Left lobe of liver (tissue), 2 donors: Measurements from ENCODE around the gene ERFL. TPM values are rescaled to one million over a fixed set of nuclear protein-coding genes. Genes with fewer than 3 reads are reported as not detected.
A peak's percentile ranks its signal among the peaks of the same experiment; 100 is the strongest.

ENCODE experiments used
- ATAC-seq: fragments of 200-7000 bp; cut with Tn5 transposase; one replicate; pipeline ENCODE4 v1.9.1; 2020; ENCODE audit warnings: mild to moderate bottlenecking, moderate library complexity
- DNase-seq: peaks from one replicate; pipeline ENCODE4 v3.0.0-alpha.2; 2020; ENCODE audit warnings: low spot score
- total RNA-seq: library from RNA; stranded (reverse); gene quantifications from one replicate; pipeline ENCODE4 v1.2.1, GENCODE V29; 2021
- donor health status: DM: no; HTN: no; CAD: no; lungs with moderate emphysema.
- donor health status: DM: no; HTN: yes; CAD: no.

The ERFL gene
- total RNA-seq = not detected

- DNase-seq (no peak), ATAC-seq (peak; percentile 12)
Measured at GRCh38 chr19:41928221-41928683, at the start of gene ERFL. TSS of gene ERFL (minus strand) at chr19:41928449. CDS start at chr19:41912919, 15,530 bp downstream.

DNA sequence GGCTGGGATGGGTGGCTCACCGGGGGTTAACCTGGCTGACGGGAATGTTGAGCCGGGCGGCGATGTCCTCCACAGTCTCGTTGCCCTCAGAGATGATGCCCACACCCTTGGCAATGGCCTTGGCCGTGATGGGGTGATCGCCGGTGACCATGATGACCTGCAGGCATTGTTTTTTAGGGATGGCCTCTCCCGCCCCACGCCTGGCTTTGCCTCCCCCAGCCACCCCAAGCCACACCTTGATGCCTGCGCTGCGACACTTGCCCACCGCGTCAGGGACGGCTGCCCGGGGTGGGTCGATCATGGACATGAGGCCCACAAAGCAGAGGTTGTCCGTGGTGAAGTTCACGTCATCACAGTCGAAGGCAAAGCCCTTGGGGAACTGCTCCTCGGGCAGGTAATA lies 49.7 kb upstream of the ERFL start:
- ATAC-seq = no peak
- no peak for DNase-seq

DNA sequence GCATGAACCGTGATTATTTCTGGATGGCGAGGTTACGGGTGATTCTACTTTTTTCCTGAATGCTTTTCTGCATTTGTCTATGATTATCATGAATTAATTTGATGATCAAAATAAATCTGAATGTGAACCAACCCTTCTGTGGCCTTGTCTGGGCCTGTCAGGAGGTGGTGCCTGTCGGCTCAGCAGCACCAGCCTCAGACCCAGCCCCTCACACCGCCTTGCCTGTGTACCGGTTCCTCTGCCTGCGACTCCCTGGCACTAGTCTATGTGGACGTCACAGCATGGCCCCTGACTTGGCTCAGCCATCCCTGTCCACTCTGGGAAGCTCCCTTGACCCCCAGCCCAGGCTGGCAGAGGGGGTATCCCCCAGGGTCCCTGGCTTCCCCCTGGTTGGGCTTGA lies 46.4 kb upstream of the ERFL start:
- ATAC-seq (no peak), DNase-seq (no peak)

DNA sequence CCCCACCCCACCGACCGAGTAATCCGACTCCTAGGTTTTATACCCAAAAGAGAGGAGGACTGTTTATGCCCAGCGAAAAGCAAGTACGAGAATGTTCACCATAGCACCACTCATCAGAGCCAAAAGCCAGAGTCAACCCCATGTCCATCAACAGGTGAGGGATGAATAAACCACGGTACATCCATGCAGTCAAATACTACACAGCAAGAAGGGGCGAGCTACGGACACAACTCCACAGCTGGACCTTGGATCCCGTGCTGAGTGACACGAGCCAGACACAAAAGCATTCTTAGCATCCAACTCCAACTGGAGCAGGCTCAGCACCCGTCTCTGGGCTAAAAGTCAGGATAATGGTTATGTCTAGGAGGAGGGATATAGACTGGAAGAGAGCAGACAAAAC lies 43.1 kb upstream of the ERFL start:
- no peak for DNase-seq
- ATAC-seq = no peak

DNA sequence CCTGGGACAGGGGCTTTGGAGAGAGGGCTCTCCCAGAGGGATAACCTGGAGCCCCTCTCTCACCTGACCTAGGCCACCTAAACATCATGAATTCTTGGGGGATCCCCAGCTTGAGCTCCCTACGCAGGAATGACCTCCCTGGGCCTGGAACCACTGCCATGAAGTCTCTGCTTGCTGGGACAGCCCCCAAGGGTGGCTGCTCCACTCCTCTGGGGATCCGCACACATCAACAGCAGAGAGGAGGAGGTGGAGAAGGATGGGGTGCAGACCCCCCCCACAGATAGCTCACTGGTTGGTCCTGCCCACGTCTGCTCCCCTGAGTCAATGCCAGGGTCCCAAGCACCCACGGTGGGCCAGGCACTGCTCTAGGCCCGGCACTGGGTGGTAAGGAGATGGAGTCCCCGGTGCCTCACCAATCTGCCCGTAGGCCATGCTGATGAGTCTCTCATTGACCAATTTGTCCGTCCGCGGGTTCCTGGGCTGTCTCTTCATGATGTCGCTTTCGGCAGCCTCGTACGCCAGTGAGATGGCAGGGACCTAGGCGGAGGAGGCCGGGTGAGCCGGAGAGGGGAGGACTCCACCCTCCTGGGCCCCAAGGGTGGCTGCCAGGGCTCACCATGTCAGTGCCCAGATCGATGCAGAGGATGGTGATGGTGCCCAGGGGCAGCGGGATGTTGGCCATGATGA lies 41.7 kb upstream of the ERFL start:
- DNase-seq = no peak
- no peak for ATAC-seq

DNA sequence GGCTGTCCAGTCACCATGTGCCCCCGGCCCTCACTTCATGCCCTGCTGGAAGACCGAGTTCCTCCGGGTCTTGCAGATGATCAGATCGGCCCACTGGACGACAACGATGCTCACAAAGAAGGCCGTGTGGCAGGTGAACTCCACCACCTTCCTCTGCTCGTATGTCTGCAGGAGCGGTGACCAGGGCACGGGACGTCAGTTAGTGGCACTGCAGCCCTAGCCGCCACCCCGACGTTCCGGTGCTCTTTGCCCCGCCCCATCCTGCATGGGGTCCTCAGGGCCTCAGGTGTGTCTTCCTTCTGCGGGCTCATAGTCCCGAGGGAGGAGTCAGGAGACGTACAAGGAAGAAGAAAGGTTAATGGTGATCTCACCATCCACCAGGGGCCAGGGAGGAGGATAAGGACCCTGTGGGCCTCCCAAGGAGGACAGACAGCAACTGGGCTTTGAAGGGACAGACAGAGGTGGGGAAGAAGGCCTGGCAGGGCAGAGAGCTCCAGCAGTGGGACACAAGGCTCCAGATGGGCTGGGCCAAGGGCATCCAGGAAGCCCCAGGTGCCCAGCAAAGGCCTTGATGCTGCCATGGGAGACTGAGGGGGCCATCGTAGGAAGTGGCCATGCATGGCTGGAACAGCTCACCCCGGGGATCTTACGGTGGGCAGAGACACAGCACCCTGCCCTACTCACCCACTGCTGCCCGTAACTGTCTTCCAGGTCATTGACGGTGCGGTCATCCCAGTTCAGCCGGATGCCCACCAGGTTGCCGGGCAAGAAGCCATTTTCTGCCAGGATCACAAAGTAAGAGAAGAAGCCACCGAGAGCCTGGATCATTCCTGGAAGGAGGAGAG lies 40.7 kb upstream of the ERFL start:
- ATAC-seq = no peak
- DNase-seq = no peak

GRCh38 chr19:41967054-41967783 lies 39.0 kb upstream of the ERFL start:
- ATAC-seq (no peak), DNase-seq (no peak)

- ATAC-seq (no peak), DNase-seq (no peak)
Measured at GRCh38 chr19:41965106-41965505, 36.9 kb upstream of the ERFL start.

DNA sequence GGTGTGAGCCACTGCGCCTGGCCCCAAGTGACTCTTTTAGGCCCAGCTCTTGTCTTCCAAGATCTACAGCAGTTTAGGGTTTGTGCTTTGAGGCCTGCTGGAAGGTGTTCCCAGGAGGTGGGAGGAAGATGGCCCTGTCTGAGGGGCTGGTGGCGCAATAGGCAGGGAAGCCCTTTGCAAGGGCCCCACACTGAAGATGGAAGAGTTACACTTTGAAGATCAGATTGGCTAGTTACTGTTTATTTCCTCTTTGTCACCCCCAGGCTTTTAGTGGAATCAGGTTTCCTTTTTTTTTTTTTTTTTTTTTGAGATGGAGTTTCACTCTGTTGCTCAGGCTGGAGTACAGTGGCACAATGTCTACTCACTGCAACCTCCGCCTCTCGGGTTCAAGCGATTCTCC lies 32.7 kb upstream of the ERFL start:
- DNase-seq (no peak), ATAC-seq (no peak)

GRCh38 chr19:41959056-41960053 lies 31.1 kb upstream of the ERFL start, which contains the start of gene RABAC1:
TSS of gene RABAC1 (minus strand) at chr19:41959321. CDS start at chr19:41959292, 29 bp downstream.
- DNase-seq = peak; percentile 91
- peak; percentile 87 for ATAC-seq

DNA sequence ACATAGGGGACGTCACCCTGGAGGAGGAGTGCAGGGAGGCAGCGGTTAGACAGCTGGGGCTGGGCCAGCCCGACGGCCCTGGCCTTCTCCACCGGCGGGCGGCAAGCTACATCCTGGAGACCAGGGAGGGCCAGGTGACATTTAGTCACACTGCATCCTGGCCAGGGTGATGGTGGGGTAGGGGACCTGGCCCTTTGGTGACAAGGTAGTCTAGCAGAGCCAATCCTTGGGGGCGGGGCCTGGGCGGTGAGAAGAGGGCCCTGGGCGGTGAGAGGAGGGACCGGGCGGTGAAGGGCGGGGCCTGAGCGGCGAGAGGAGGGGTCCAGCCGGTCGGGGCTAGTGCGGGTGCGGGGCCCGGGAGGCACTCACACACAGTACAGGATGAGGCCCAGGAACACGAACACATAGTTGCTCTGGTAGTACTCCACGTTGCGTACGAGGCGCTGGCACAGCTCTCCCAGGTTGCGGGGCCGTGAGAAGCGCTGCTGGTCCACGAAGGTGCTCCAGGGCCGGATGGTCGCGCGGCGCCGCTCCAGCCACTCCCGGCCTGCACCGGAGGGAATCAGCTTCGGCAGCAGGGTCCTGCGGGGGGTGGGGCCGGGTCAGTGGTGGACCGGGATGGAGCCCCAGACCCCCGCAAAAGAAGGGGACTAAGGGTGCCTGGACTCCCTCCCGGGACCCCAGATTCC lies 30.3 kb upstream of the ERFL start:
- DNase-seq (peak; percentile 89), ATAC-seq (peak; percentile 88)

DNA sequence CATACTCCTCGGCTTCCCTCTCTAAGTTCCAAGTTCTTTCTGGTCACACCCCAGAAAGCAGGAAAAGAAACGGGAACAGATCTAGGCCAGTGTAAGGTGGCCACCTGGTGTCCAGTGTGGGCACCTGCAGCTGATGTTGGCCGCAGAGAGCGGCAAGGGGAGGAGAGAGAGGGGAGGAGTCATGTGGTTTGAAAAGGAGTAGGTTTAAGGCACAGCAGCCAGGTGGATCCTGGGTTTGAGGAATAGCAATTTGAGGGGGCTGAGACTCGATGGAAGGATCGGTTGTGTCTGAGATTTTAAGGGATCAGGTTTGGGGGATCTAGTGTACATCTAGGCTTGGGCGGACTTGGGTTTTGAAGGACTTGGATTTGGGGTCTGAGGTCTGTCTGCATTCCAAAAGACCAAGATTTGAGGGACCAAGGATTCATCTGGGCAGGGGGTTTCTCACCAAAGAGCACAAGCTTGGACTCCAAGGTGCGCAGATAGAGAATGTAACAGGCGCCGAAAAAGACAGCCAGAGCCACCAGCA lies 29.7 kb upstream of the ERFL start:
- DNase-seq = peak; percentile 72
- peak; percentile 82 for ATAC-seq

DNA sequence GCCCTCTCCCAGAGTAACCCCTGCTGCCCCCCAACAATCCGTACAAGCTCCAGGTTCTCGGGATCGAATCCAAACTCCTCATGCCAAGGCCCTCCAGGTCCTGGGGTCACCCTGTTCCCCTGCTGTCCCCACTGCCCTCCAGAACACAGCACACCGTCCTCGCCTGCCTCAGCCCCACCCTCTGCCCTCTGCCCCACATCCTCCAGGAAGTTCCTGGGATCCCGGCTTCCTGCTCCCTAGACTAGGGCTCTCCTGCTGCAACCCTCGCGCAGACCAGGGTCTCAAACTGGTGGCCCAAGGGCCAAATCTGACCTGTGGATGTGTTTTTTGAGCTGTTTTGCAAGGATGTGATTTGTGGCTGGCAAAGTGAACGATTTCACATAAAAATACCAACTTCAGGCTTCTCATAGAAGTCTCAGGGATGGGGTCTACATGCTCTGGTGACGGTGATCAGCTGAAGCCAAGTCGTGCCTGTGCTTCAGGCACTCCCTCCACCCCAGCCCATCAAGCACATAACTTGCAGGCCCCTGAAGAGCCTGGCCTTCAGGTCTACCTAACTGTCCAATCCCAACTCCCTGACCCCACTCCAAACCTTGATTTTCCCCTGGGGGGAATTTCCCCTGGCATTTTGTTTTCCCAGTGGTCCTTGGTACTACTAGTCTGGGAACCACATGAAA lies 29.1 kb upstream of the ERFL start:
- DNase-seq (no peak), ATAC-seq (no peak)

- DNase-seq (no peak), ATAC-seq (no peak)
Measured at GRCh38 chr19:41956621-41957020, 28.4 kb upstream of the ERFL start.

DNA sequence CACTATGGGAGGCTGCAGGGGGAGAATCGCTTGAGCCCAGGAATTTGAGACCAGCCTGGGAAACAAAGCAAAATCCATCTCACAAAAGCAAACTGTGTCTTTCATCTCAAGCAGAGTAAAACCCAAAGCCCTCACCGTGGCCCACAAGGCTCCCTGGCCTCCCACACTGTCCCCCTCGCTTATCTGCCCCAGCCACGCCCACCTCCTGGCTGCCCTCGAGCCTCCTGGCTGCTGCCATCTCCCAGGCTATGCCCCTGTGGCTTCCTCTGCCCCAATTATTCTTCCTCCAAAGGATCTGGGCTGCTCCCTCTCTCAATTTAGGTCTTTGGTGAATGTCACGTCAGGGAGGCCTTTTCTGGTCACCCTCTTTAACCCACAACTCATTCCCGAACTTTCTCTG lies 27.3 kb upstream of the ERFL start:
- DNase-seq = no peak
- no peak for ATAC-seq

DNA sequence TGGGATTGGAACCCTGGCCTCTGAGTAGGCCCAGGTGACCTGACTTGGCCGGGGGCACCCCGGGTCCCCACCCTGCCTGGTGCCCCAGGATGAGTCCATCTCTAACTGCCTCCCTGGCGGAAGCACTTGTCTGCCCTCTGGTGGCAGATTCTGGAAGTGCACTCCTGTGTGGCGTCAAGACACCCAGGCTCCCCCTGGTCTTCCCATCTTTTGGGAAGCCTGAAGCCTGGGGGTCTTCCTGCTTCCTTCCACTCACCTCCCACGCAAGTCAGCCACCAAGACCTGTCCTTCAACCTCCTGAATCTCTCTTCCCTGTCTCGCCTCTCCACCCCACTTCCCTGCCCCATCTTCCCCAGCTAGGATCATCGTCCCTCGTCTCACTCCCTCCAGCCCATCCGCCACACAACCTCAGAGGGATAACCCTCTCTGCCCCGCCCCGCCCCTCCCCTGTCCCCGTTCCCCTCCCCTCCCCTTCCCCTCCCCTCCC lies 23.5 kb upstream of the ERFL start:
- ATAC-seq = peak; percentile 96
- DNase-seq = peak; percentile 70

- DNase-seq = no peak
- ATAC-seq = no peak
Measured at GRCh38 chr19:41947091-41947490, 18.8 kb upstream of the ERFL start.

- DNase-seq = no peak
- ATAC-seq = no peak
Measured at GRCh38 chr19:41945135-41945766, 17.0 kb upstream of the ERFL start.
